GM12872 (cell line): ENCODE data around the gene ISCA1.

ENCODE experiments used
- TF ChIP-seq, protein P1 (sequence below): IDR thresholded peaks from 3 replicates; pipeline ENCODE4 v1.5.1; 2011; ENCODE audit warnings: low read depth, mild to moderate bottlenecking, low read length, moderate library complexity; ENCODE audit not compliant: insufficient read depth

The ISCA1 gene

DNA sequence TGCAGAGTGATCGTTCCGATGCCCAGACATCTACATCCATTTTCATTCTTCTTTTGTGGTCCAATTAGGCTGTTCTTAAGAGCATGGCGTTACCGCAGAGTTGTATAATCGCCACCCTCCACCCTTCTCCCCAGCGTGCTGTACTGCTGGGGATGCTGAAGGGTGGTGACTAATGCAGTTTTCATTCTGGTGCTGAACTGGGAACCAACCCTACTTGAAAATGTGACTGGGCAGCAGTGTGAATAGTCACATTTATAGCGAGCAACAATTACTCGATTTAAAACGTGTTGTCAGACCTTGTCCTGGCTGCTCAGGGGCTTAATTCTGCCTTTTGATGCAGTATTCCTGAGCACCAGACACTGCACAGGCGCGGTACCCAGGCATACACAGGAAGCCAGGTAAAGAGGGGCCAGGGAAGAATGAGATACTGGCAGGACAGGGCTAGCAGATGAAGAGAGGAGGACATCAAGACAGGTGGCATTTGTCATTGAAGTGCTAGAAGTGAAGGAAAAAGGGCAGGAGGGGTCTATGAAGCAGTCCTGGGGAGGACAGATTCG is 719 bp upstream of the ISCA1 start:
- TF ChIP-seq, protein P1, sequence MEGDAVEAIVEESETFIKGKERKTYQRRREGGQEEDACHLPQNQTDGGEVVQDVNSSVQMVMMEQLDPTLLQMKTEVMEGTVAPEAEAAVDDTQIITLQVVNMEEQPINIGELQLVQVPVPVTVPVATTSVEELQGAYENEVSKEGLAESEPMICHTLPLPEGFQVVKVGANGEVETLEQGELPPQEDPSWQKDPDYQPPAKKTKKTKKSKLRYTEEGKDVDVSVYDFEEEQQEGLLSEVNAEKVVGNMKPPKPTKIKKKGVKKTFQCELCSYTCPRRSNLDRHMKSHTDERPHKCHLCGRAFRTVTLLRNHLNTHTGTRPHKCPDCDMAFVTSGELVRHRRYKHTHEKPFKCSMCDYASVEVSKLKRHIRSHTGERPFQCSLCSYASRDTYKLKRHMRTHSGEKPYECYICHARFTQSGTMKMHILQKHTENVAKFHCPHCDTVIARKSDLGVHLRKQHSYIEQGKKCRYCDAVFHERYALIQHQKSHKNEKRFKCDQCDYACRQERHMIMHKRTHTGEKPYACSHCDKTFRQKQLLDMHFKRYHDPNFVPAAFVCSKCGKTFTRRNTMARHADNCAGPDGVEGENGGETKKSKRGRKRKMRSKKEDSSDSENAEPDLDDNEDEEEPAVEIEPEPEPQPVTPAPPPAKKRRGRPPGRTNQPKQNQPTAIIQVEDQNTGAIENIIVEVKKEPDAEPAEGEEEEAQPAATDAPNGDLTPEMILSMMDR = no peak

DNA sequence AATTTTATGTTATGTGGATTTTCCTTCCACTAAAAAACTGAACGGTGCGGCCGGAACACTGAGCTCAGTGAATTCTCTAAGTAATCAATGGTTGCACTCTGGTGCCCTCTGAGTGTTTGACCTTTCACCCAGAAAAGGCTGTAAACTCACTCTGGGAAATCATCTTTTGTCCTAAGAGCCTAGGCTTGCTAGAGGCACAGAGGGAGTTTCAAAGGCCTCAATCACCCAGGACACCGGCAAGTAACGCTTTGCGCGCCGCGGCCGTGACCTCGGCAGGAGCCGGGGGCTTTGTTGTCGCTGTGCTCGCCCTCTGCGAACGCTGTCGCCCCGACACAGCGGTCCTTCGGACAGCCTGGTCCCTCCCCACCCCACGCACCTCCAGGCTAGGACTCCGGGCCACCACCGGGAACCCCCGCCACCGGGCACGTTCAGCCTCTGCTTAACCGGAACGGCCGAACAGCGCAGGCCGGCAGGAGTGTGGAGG is 703 bp downstream of the ISCA1 start:
- TF ChIP-seq, protein P1 = no peak

DNA sequence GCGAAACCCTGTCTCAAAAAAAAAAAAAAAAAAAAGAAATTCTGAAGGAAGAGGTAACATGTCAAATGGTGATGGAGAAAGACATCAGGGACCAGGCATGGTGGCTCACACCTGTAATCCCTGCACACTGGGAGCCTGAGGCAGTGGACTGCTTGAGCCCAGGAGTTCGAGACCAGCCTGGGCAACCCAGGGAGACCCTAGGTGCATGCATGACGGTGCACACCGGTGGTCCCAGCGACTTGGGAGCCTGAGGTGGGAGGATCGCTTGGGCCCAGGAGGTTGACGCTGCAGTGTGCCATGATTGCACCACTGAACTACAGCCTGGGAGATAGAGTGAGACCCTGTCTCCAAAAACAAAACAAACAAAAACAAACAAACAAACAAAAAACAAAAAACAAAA is 1.8 kb downstream of the ISCA1 start:
- TF ChIP-seq, protein P1 = no peak

DNA sequence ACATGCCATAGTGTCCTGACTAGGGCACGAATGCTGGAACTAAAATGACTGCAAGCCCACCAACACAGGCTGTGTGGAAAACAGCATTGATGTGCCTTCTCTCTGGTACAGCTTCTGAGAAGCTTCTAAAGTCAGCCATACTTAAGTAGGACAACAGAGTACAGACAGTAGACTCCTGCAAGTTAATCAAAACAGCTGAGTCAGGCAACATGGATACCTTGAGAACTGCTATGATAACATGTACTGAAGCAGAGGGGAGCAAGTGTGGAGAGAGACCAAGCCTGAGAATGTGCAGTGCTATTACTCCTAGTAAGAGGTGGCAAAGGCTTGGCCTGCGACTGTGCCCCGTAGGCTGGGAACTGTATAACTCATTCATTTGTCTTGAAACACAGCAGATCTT is 2.5 kb downstream of the ISCA1 start:
- TF ChIP-seq, protein P1 = no peak

DNA sequence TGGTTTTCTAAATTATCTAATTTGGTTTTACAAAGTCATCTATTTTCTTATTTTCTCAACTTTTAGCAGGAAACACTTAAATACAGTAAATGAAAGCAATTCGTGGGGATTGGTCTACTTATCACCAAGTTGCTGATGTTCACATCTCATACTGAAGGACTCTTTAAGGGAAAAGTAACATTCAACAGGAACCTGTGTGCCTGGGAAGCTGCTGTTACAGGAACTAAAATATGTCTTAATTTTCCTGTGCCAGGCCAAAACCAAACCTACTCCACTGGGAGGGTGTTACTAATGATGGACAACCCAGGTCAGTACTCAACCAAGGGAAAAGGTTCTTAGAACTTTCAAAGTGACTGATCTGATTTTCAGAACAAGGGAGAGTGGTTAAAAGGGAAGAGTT is 5.3 kb downstream of the ISCA1 start:
- TF ChIP-seq, protein P1 = no peak

DNA sequence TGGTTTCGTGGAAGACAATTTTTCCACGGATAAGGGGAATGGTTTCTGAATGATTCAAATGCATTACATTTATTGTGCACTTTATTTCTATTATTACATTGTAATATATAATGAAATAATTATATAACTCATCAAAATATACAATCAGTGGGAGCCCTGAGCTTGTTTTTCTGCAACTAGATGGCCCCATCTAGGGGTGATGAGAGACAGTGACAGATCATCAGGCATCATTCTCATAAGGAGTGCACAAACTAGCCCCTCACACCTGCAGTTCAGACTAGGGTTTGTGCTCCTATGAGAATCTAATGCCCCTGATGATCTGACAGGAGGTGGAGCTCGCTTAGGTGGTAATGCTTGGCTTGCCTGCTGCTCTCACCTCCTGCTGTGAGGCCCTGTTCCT is 6.4 kb downstream of the ISCA1 start:
- TF ChIP-seq, protein P1 = peak; percentile 25; the same call in 1 of the 3 replicates

DNA sequence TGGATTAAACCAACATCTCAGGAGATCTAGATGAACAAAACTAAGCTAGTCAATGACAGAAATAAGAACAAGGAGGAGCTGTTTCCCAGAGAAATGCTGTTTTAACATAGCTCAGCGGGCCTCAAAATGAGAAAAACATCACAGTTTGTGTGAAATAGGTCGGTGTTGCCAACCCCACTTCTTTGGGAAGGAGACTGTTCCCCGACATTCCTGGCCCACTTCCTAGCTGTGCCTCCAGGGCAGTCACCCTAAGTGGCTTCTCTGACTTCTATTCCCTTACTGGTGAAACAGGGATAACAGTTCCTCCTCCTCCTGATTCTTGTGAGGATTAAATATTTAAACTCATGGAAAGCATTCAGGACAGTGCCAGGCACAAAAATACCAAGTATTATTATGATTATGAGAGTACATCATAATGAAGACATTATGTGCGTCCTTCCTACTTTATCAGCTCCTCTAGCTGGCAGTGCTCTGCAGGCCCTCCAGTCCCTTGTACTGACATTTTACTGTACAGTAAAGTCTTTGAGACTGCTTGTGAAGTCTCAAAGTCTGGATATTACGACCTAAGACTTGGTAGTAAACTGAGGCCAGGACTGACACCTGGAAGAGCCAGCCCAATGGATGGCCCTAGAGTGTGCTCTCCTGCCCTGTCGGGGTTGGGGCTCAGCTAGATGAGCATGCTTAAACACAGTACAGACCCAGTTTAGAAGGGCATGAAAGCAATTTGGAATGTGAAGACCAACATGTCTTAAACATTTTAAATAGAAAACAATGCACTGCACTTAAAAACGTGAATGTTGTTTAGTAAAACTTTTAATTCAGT is 7.3 kb downstream of the ISCA1 start:
- TF ChIP-seq, protein P1 = no peak
